ENCODE data around the gene ABCA10. TPM values are rescaled to one million over a fixed set of nuclear protein-coding genes. Genes with fewer than 3 reads are reported as not detected.

ABCA10 gene
- total and polyA plus RNA-seq, 2 of the 8 experiments (the other 6 are each of a cell fraction or from before 2014, with no cell fraction given): not detected

- Histone ChIP-seq H2AK5ac (ENCODE audit: low read depth, low read length) (no peak overlapping the region), H3K56ac (replicated peaks; ENCODE audit: insufficient read length, low read depth, low read length) (no peak overlapping the region), H3K36me3 (ENCODE audit: control insufficient read depth in 2 of 4, insufficient read depth in 4 of 4, low read length in 3 of 4) (no peaks in the 10 kb centered on the region), H3K79me2 (ENCODE audit: control insufficient read depth in 1 of 2, insufficient read depth in 2 of 2, low read length in 2 of 2) (no peaks in the 10 kb centered on the region), H2BK12ac (ENCODE audit: low read depth, low read length) (no peak overlapping the region), H2BK20ac (ENCODE audit: low read length) (no peak overlapping the region), H2BK15ac (ENCODE audit: low read length) (no peak overlapping the region), H2BK5ac (ENCODE audit: low read depth, low read length) (no peak overlapping the region), H2BK120ac (replicated peaks; ENCODE audit: low read depth, low read length) (no peak overlapping the region), H4K8ac (ENCODE audit: extremely low read depth, insufficient read depth, low read length) (no peak overlapping the region), H3K27me3 (replicated peaks in 1 of 4; ENCODE audit: control insufficient read depth in 3 of 4, extremely low read depth in 1 of 4, insufficient read depth in 3 of 4, low read length in 3 of 4) (no peaks in the 10 kb centered on the region), H3K18ac (ENCODE audit: extremely low read depth, low read length) (no peak overlapping the region), H3K14ac (ENCODE audit: insufficient read length) (no peak overlapping the region), H3K4me1 (replicated peaks in 1 of 4; ENCODE audit: control insufficient read depth in 3 of 4, insufficient read depth in 4 of 4, low read length in 3 of 4) (no peaks in the 10 kb centered on the region), H2AFZ (ENCODE audit: low read length) (no peak overlapping the region), H4K20me1 (replicated peaks in 1 of 2; ENCODE audit: control insufficient read depth in 1 of 2, insufficient read depth in 2 of 2, low read length in 2 of 2) (no peaks in the 10 kb centered on the region), H4K91ac (replicated peaks; ENCODE audit: insufficient read length, low read length) (no peak overlapping the region), H3K23ac (ENCODE audit: insufficient read length) (no peak overlapping the region), H3K9me3 (ENCODE audit: insufficient read depth in 2 of 2, low read depth in 1 of 2, low read length in 1 of 2) (no peaks in the 10 kb centered on the region), H4K5ac (ENCODE audit: insufficient read length, low read depth, low read length) (no peak overlapping the region), H3K9ac (replicated peaks in 1 of 4; ENCODE audit: extremely low read depth in 1 of 4, low read depth in 3 of 4, low read length in 3 of 4) (no peak overlapping the region), H3K4me2 (ENCODE audit: insufficient read depth in 1 of 2, low read depth in 2 of 2, low read length in 2 of 2) (no peak overlapping the region), H3K79me1 (ENCODE audit: low read depth, low read length) (no peaks in the 10 kb centered on the region), H3K4me3 (ENCODE audit: extremely low read depth in 1 of 4, insufficient read depth in 2 of 4, low read depth in 3 of 4, low read length in 4 of 4) (no peak overlapping the region), H3K27ac (ENCODE audit: low read depth, low read length) (no peak overlapping the region), H3K23me2 (ENCODE audit: low read depth, low read length) (no peaks in the 10 kb centered on the region), H3K4ac (replicated peaks; ENCODE audit: insufficient read length, low read depth, low read length) (no peak overlapping the region)
- WGBS, 2 experiments (ENCODE audit: extremely low coverage in 1 of 2, insufficient coverage in 1 of 2, insufficient read length in 1 of 2, insufficient replicate concordance in 2 of 2, low coverage in 1 of 2, low lambda C conversion rate in 2 of 2, missing lambda C conversion rate in 1 of 2): 89% methylated on average over 1 of the region's 1 CpG; no CpG with 5 or more reads in 1 of the 2 experiments
- TF ChIP-seq SP2 (IDR thresholded peaks at IDR 0.05; ENCODE audit: low read length): no peak
- no peak for TF ChIP-seq SIX5 (IDR thresholded peaks at IDR 0.05; ENCODE audit: low read depth, low read length)
- no peak for TF ChIP-seq EGR1 (IDR thresholded peaks at IDR 0.05; ENCODE audit: borderline replicate concordance, low read depth, low read length)
- no peak for TF ChIP-seq TEAD4 (IDR thresholded peaks at IDR 0.05; ENCODE audit: low read depth, low read length)
- TF ChIP-seq MAX (IDR thresholded peaks at IDR 0.05): no peak
- ChIA-PET CTCF (ENCODE audit: partially characterized antibody) (no interaction called here), POLR2A (ENCODE audit: partially characterized antibody) (no interaction called here)
- no peak for DNase-seq (ENCODE audit: low read depth in 1 of 2, low spot score in 2 of 2)
- FAIRE-seq: no peak
Observed at GRCh38 chr17:69176457-69176795, 52.2 kb downstream of the ABCA10 start.
